Stimulated activated naive CD4-positive, alpha-beta T cell (primary cell): ENCODE measurements around the gene EPPIN.
"Not testable (repeated sequence)": the region's sequence is repeated elsewhere in the genome, so short reads cannot be mapped to it uniquely, and the experiment has no call there.

Source experiments
- DNase-seq, 6 experiments: peaks; one replicate each; lab custom pipeline; 2025; lab: John Stamatoyannopoulos, UW

EPPIN gene

GRCh38 chr20:45547206-45547770 lies at the start of gene EPPIN:
Gene EPPIN (minus strand): TSS chr20:45547401. CDS start chr20:45547357, 44 bp downstream.
- DNase-seq = no peak

GRCh38 chr20:45595235-45595634 lies 48.0 kb upstream of the EPPIN start:
- DNase-seq = no peak

GRCh38 chr20:45593498-45593897 lies 46.3 kb upstream of the EPPIN start:
- no peak for DNase-seq

- no peak for DNase-seq
These were observed 45.5 kb upstream of the EPPIN start for GRCh38 chr20:45592574-45593189.

- no peak for DNase-seq
These were observed 42.5 kb upstream of the EPPIN start for GRCh38 chr20:45589725-45590124.

GRCh38 chr20:45588800-45589199 lies 41.6 kb upstream of the EPPIN start:
- no peak for DNase-seq

- not testable (repeated sequence) for DNase-seq
These were observed 38.8 kb upstream of the EPPIN start for GRCh38 chr20:45585986-45586385.

GRCh38 chr20:45584294-45584693 lies 37.1 kb upstream of the EPPIN start:
- not testable (repeated sequence) for DNase-seq

GRCh38 chr20:45583502-45583901 lies 36.3 kb upstream of the EPPIN start:
- DNase-seq = no peak

GRCh38 chr20:45581702-45582101 lies 34.5 kb upstream of the EPPIN start:
- DNase-seq = no peak

- DNase-seq = no peak
These were observed 32.0 kb upstream of the EPPIN start, which contains the start of gene WFDC8 for GRCh38 chr20:45579184-45579583. Gene WFDC8 (minus strand): TSS chr20:45579284. CDS start chr20:45579247, 37 bp downstream.

GRCh38 chr20:45578231-45578630 lies 31.0 kb upstream of the EPPIN start:
- no peak for DNase-seq

- DNase-seq = no peak
These were observed 29.8 kb upstream of the EPPIN start for GRCh38 chr20:45576995-45577394.

- DNase-seq = no peak
These were observed 28.7 kb upstream of the EPPIN start for GRCh38 chr20:45575931-45576330.

GRCh38 chr20:45569650-45570049 lies 22.4 kb upstream of the EPPIN start:
- DNase-seq = not testable (repeated sequence)

GRCh38 chr20:45564760-45565276 lies 17.6 kb upstream of the EPPIN start:
- no peak for DNase-seq

GRCh38 chr20:45555198-45555597 lies 8.0 kb upstream of the EPPIN start:
- DNase-seq = no peak

- DNase-seq = no peak
These were observed 5.3 kb upstream of the EPPIN start for GRCh38 chr20:45552456-45552855.

- DNase-seq = no peak
These were observed 3.6 kb upstream of the EPPIN start for GRCh38 chr20:45550765-45551164.

- DNase-seq = no peak
These were observed 1.2 kb upstream of the EPPIN start for GRCh38 chr20:45548410-45548809.

- DNase-seq = no peak
These were observed 1.3 kb downstream of the EPPIN start for GRCh38 chr20:45545754-45546453.

GRCh38 chr20:45545351-45545750 lies 1.9 kb downstream of the EPPIN start:
- DNase-seq = no peak

GRCh38 chr20:45539382-45539781 lies 7.8 kb downstream of the EPPIN start, which contains the start of gene WFDC6:
Gene WFDC6 (minus strand): TSS chr20:45539482. CDS start chr20:45539407, 75 bp downstream.
- no peak for DNase-seq
